ENCODE measurements around the gene CTSK. TPM values are rescaled to one million over a fixed set of nuclear protein-coding genes. Genes with fewer than 3 reads are reported as not detected.

The CTSK gene
- total RNA-seq, 2 experiments from 2014 or later: 1.6 to 1.8 TPM

- intact Hi-C loops (cut with micrococcal nuclease; ENCODE audit: unreplicated experiment): no loop called here
- no peak overlapping the region for H2AFZ ChIP-seq (ENCODE audit: low read length)
- H3K4me3 ChIP-seq (ENCODE audit: low read depth, low read length, poor library complexity, severe bottlenecking): no peak overlapping the region
- no peaks in the 10 kb centered on the region for H3K9me3 ChIP-seq (ENCODE audit: low read length)
- DNase-seq (ENCODE audit: low spot score): no peak
- no peak overlapping the region for H3K4me2 ChIP-seq (ENCODE audit: low read length)
- no peak overlapping the region for H3K27ac ChIP-seq (ENCODE audit: low read depth, low read length, poor library complexity, severe bottlenecking)
- CTCF ChIA-PET (ENCODE audit: unreplicated experiment): no interaction called here
- H4K20me1 ChIP-seq (ENCODE audit: insufficient read depth, low read length): no peaks in the 10 kb centered on the region
- no peaks in the 10 kb centered on the region for H3K79me2 ChIP-seq (ENCODE audit: insufficient read depth, low read depth, low read length)
- no peaks in the 10 kb centered on the region for H3K4me1 ChIP-seq (ENCODE audit: insufficient read depth, low read length, poor library complexity, severe bottlenecking)
- TF ChIP-seq CTCF (conservative IDR thresholded peaks at IDR 0.05; ENCODE audit: low read length) (no peak), EZH2phosphoT487 (IDR thresholded peaks at IDR 0.05; ENCODE audit: borderline replicate concordance, low read depth, low read length) (no peak)
- no peaks in the 10 kb centered on the region for H3K36me3 ChIP-seq (ENCODE audit: insufficient read depth, low read length)
- POLR2A ChIA-PET: interaction anchor here (0.7 to 1.1 kb wide), 2 partner anchors 8 to 366 kb away, joined by 4 to 5 read pairs; no protein-coding TSS in a partner anchor
- BruUV-seq (replicated peaks): no TSS peak
- no peaks in the 10 kb centered on the region for H3K9me2 ChIP-seq (ENCODE audit: insufficient read depth, low read length)
Observed at GRCh38 chr1:150804671-150805070, 3.4 kb downstream of the CTSK start.

- H3K4me2 ChIP-seq (ENCODE audit: low read length): no peak overlapping the region
- no peaks in the 10 kb centered on the region for H3K9me3 ChIP-seq (ENCODE audit: low read length)
- TF ChIP-seq EZH2phosphoT487 (IDR thresholded peaks at IDR 0.05; ENCODE audit: borderline replicate concordance, low read depth, low read length) (no peak), CTCF (conservative IDR thresholded peaks at IDR 0.05; ENCODE audit: low read length) (no peak)
- ChIA-PET POLR2A (no interaction called here), CTCF (ENCODE audit: unreplicated experiment) (no interaction called here)
- DNase-seq (ENCODE audit: low spot score): no peak
- H3K27ac ChIP-seq (ENCODE audit: low read depth, low read length, poor library complexity, severe bottlenecking): no peak overlapping the region
- no peak overlapping the region for H3K4me3 ChIP-seq (ENCODE audit: low read depth, low read length, poor library complexity, severe bottlenecking)
- H3K79me2 ChIP-seq (ENCODE audit: insufficient read depth, low read depth, low read length): no peaks in the 10 kb centered on the region
- H4K20me1 ChIP-seq (ENCODE audit: insufficient read depth, low read length): no peaks in the 10 kb centered on the region
- H3K9me2 ChIP-seq (ENCODE audit: insufficient read depth, low read length): no peaks in the 10 kb centered on the region
- no peaks in the 10 kb centered on the region for H3K4me1 ChIP-seq (ENCODE audit: insufficient read depth, low read length, poor library complexity, severe bottlenecking)
- H3K36me3 ChIP-seq (ENCODE audit: insufficient read depth, low read length): no peaks in the 10 kb centered on the region
- intact Hi-C loops (cut with micrococcal nuclease; ENCODE audit: unreplicated experiment): no loop called here
- no TSS peak for BruUV-seq (replicated peaks)
- no peak overlapping the region for H2AFZ ChIP-seq (ENCODE audit: low read length)
Observed at GRCh38 chr1:150799089-150799488, 9.0 kb downstream of the CTSK start.

GRCh38 chr1:150798525-150798924, 9.5 kb downstream of the CTSK start:
- Histone ChIP-seq H3K9me2 (ENCODE audit: insufficient read depth, low read length) (no peaks in the 10 kb centered on the region), H4K20me1 (ENCODE audit: insufficient read depth, low read length) (no peaks in the 10 kb centered on the region), H3K4me2 (ENCODE audit: low read length) (no peak overlapping the region), H3K27ac (ENCODE audit: low read depth, low read length, poor library complexity, severe bottlenecking) (no peak overlapping the region), H3K4me3 (ENCODE audit: low read depth, low read length, poor library complexity, severe bottlenecking) (no peak overlapping the region), H3K9me3 (ENCODE audit: low read length) (no peaks in the 10 kb centered on the region), H3K4me1 (ENCODE audit: insufficient read depth, low read length, poor library complexity, severe bottlenecking) (no peaks in the 10 kb centered on the region), H2AFZ (ENCODE audit: low read length) (no peak overlapping the region), H3K36me3 (ENCODE audit: insufficient read depth, low read length) (no peaks in the 10 kb centered on the region), H3K79me2 (ENCODE audit: insufficient read depth, low read depth, low read length) (no peaks in the 10 kb centered on the region)
- intact Hi-C loops (cut with micrococcal nuclease; ENCODE audit: unreplicated experiment): no loop called here
- CTCF ChIA-PET (ENCODE audit: unreplicated experiment): no interaction called here
- BruUV-seq (replicated peaks): no TSS peak
- DNase-seq (ENCODE audit: low spot score): no peak
- TF ChIP-seq EZH2phosphoT487 (IDR thresholded peaks at IDR 0.05; ENCODE audit: borderline replicate concordance, low read depth, low read length) (no peak), CTCF (conservative IDR thresholded peaks at IDR 0.05; ENCODE audit: low read length) (no peak)
- POLR2A ChIA-PET: no interaction called here

Data from OCI-LY7 (cell line).